Measurements from ENCODE around the gene SLC40A1. TPM values are rescaled to one million over a fixed set of nuclear protein-coding genes. Genes with fewer than 3 reads are reported as not detected.

The SLC40A1 gene
- total RNA-seq, 1 experiment from 2014 or later = 48.3 TPM

DNA sequence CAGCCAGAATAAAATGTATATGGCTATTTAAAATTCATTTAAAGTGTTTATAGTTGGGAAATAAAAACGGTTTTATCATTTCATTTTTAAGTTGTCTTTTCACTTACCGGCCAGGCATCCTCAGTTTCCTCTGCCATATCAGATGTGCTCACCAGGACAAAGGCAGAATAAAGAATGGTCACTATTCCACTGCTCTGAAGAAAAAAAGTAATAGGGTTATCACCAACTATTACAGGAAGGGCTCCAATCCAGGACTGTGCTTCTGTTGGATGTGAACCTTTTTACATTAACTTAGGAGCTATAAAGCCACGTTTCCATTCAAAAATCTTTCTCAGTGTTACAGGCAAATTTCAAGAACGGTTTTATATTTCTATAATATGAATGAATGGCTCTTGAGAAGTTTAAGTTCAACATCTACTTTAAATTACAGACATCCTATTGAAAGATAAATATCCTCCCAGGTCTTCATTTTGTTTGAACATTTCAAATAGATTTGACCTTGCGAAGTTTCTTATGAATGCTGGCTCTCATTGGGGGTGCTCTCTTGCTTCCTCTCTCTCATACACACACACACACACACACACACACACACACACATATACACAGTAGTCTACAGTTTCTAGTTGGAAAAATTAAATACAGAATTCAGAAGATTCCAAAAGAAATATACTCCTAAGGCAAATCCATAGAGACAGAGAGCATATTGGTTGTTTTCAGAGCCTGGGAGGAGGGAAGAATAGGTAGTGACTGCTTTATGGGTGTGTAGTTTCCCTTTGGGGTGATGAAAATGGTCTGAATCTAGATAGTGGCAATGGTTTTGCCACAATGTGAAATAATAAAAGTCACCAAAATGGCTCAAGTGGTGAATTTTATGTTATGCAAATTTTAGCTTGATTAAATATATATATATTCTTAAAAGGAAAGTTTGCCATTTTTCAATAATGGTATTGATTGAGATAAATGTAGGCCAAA lies 2.9 kb upstream of the SLC40A1 start:
- no peak overlapping the region for H3K27ac ChIP-seq
- no peaks in the 10 kb centered on the region for H3K9me3 ChIP-seq (replicated peaks)
- no peak for DNase-seq
- H3K4me1 ChIP-seq = peaks cover 7% of the 10 kb centered on the region
- no peak overlapping the region for H3K4me3 ChIP-seq
- H3K27me3 ChIP-seq = 0 out of 2 replicates have a peak, but pooled peaks cover 2% of the 10 kb centered on the region
- H3K36me3 ChIP-seq = no peaks in the 10 kb centered on the region

DNA sequence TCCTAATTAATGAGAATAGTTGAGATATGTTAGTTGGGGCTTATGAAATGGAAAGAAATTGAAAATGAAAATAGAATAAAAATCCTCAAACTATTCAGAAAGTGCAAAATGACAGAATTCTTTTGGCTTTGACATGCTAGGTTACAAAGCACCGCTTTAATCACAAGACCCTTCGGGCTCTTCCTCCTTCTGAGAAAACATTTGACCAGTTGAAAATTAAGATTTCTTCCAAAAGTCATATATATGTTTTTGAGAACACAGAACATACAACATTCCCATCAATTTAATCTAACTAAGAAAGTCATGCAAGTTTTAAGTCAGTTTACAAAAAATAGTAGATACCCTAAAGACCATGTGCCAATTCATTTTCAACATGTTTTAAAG lies 2.2 kb upstream of the SLC40A1 start:
- H3K27me3 ChIP-seq = 0 out of 2 replicates have a peak, but pooled peaks cover 2% of the 10 kb centered on the region
- H3K36me3 ChIP-seq = no peaks in the 10 kb centered on the region
- no peaks in the 10 kb centered on the region for H3K9me3 ChIP-seq (replicated peaks)

GRCh38 chr2:189582140-189582808 lies 1.7 kb upstream of the SLC40A1 start:
- 0 out of 2 replicates have a peak, but pooled peaks cover 2% of the 10 kb centered on the region for H3K27me3 ChIP-seq
- H3K9me3 ChIP-seq (replicated peaks) = no peaks in the 10 kb centered on the region
- H3K4me3 ChIP-seq = no peak overlapping the region
- peaks cover 7% of the 10 kb centered on the region for H3K4me1 ChIP-seq
- DNase-seq = no peak
- H3K36me3 ChIP-seq = no peaks in the 10 kb centered on the region
- H3K27ac ChIP-seq = no peak overlapping the region

More for the DNA sequence above, 2.2 kb upstream of the SLC40A1 start:
- H3K4me3 ChIP-seq = no peak overlapping the region
- no peak for DNase-seq
- no peak overlapping the region for H3K27ac ChIP-seq
- H3K4me1 ChIP-seq = peaks cover 7% of the 10 kb centered on the region

GRCh38 chr2:189581354-189582139 lies 961 bp upstream of the SLC40A1 start:
- no peaks in the 10 kb centered on the region for H3K36me3 ChIP-seq
- no peak overlapping the region; the same call in 1 of the 2 replicates for H3K27ac ChIP-seq
- peak overlapping the region; percentile 69 for H3K4me3 ChIP-seq
- peak in 1 of 2 experiments; percentile 42 for DNase-seq
- H3K27me3 ChIP-seq = 0 out of 2 replicates have a peak, but pooled peaks cover 2% of the 10 kb centered on the region
- H3K4me1 ChIP-seq = peaks cover 7% of the 10 kb centered on the region
- H3K9me3 ChIP-seq (replicated peaks) = no peaks in the 10 kb centered on the region

DNA sequence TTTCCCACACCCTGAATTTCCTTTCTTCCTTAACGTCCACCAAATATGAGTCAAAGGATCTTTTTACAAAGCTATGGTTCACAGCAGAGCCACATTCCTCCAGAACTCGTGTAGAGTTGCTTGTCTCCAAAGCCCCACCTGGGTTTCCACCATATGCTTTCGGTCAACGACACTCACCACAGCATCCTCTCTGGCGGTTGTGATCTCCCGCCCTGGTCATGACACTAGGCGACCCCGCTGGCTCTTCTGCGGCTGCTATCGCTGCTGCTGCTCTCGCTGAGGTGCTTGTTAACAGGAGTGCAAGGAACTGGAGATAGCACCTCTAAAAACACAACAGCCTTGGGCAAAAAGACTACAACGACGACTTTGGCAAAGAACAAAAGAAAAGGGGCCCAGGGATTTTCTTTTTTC lies 340 bp downstream of the SLC40A1 start:
- Histone ChIP-seq H3K27me3 (0 out of 2 replicates have a peak, but pooled peaks cover 2% of the 10 kb centered on the region), H3K27ac (peak overlapping the region; percentile 43), H3K4me3 (peak overlapping the region; percentile 69), H3K9me3 (replicated peaks) (no peaks in the 10 kb centered on the region), H3K36me3 (no peaks in the 10 kb centered on the region), H3K4me1 (peaks cover 7% of the 10 kb centered on the region)
- DNase-seq = peak; percentile 76 to 84

DNA sequence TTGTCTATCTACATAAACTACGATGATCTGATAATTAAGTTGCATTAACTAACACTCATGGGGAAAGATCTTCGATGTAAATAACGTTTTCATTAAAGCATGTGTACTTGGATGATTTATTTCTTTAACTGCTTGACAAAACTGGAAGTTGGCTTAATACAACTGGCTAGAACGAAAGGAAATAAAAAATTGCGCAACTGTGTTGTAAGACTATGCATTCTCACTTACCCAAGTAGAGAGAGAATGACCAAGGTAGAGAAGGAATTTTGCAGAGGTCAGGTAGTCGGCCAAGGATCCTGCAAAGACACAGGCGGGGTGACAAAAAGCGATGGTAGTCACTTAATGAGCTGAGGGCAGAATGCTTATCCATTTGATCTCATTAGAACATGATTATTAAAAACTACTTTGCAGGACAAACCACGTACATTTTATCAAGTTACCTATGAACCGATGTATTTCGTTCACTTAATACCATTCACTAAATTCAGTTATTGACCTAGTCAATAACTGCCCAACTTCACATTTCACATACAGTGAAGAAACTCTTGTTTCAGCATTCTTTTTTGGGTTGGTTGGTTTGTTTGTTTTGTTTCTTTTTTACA lies 900 bp downstream of the SLC40A1 start:
- peak overlapping the region; percentile 43; the same call in 1 of the 2 replicates for H3K27ac ChIP-seq
- peak overlapping the region; percentile 69 for H3K4me3 ChIP-seq
- H3K36me3 ChIP-seq = no peaks in the 10 kb centered on the region
- no peak for DNase-seq
- 0 out of 2 replicates have a peak, but pooled peaks cover 2% of the 10 kb centered on the region for H3K27me3 ChIP-seq
- peaks cover 7% of the 10 kb centered on the region for H3K4me1 ChIP-seq
- H3K9me3 ChIP-seq (replicated peaks) = no peaks in the 10 kb centered on the region

DNA sequence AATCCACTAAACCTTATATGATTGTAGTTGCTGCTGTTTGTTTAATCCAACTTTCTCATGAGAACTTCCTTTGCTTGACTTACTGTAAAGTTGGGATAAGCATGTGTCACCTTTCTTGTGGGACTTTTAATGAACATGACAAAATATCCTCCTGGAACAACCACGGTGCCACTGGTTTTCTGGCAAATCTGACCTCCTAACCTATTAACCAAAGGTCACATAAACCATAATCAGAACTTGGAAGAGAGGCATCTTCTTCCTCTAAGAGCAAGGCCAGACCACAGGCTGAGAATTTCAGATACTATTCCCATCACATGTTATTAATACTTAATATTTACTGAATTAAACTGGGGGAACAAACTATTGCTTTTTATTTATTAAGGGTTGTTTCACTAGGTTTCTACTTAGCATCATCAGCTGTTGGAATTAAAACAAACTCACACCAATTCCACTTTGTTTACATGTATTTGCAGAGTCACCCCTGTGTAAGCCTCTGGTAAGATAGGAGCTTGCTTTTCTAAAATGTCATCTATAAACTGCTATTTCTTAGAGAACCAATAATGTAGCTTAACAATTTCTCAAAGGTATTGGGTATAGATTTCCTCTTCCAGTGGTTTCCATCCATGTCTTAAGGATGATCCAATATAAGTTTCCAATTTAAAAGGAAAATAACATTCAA lies 2.2 kb downstream of the SLC40A1 start:
- Histone ChIP-seq H3K4me1 (peaks cover 7% of the 10 kb centered on the region), H3K4me3 (no peak overlapping the region), H3K36me3 (no peaks in the 10 kb centered on the region), H3K9me3 (replicated peaks) (no peaks in the 10 kb centered on the region), H3K27me3 (0 out of 2 replicates have a peak, but pooled peaks cover 2% of the 10 kb centered on the region), H3K27ac (no peak overlapping the region)
- no peak for DNase-seq

DNA sequence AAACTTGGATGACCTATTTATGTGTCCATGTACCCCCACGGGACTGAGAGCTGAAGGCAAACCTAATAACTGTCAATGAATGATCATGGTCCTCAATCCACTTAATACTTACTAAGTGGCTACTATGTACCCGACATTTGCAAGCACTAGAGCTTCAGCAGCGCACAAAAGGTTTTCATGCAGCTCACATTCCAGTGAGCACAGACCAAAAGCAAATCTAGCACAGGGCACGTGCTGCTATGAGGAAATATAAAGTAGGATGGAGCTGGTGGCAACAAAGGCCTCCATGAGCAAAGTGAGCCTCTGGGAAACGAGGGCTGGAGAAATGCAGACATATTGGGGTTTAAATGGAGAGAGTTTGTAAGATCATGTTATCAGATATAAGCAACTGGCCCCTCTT lies 3.5 kb downstream of the SLC40A1 start:
- Histone ChIP-seq H3K4me3 (no peak overlapping the region), H3K36me3 (peaks cover 4% of the 10 kb centered on the region; the same call in 1 of the 2 replicates), H3K27me3 (no peaks in the 10 kb centered on the region), H3K9me3 (replicated peaks) (no peaks in the 10 kb centered on the region), H3K4me1 (peaks cover 7% of the 10 kb centered on the region), H3K27ac (no peak overlapping the region)
- DNase-seq = no peak

- Histone ChIP-seq H3K27me3 (no peaks in the 10 kb centered on the region), H3K4me1 (peaks cover 4% of the 10 kb centered on the region), H3K27ac (no peak overlapping the region), H3K36me3 (peaks cover 4% of the 10 kb centered on the region; the same call in 1 of the 2 replicates), H3K4me3 (no peak overlapping the region), H3K9me3 (replicated peaks) (no peaks in the 10 kb centered on the region)
- DNase-seq = no peak
Observed at GRCh38 chr2:189576396-189576795, 4.2 kb downstream of the SLC40A1 start.

GRCh38 chr2:189574793-189575475 lies 5.7 kb downstream of the SLC40A1 start:
- Histone ChIP-seq H3K4me1 (peaks cover 4% of the 10 kb centered on the region), H3K27me3 (no peaks in the 10 kb centered on the region), H3K36me3 (peaks cover 10% of the 10 kb centered on the region; the same call in 1 of the 2 replicates), H3K27ac (no peak overlapping the region), H3K9me3 (replicated peaks) (no peaks in the 10 kb centered on the region), H3K4me3 (no peak overlapping the region)
- DNase-seq = no peak

- H3K9me3 ChIP-seq (replicated peaks) = no peaks in the 10 kb centered on the region
- peaks cover 20% of the 10 kb centered on the region; the same call in 1 of the 2 replicates for H3K36me3 ChIP-seq
- H3K27me3 ChIP-seq = no peaks in the 10 kb centered on the region
- no peak for DNase-seq
- H3K4me3 ChIP-seq = no peak overlapping the region
- no peaks in the 10 kb centered on the region for H3K4me1 ChIP-seq
- no peak overlapping the region for H3K27ac ChIP-seq
Observed at GRCh38 chr2:189570570-189571031, 10.0 kb downstream of the SLC40A1 start.

- H3K4me1 ChIP-seq = no peaks in the 10 kb centered on the region
- no peak for DNase-seq
- H3K9me3 ChIP-seq (replicated peaks) = no peaks in the 10 kb centered on the region
- H3K4me3 ChIP-seq = no peak overlapping the region
- H3K27me3 ChIP-seq = no peaks in the 10 kb centered on the region
- peaks cover 25% of the 10 kb centered on the region; the same call in 1 of the 2 replicates for H3K36me3 ChIP-seq
- H3K27ac ChIP-seq = no peak overlapping the region
Observed at GRCh38 chr2:189569295-189569910, 11.2 kb downstream of the SLC40A1 start.

- peaks cover 34% of the 10 kb centered on the region for H3K36me3 ChIP-seq
- no peak overlapping the region for H3K27ac ChIP-seq
- H3K4me1 ChIP-seq = no peaks in the 10 kb centered on the region
- no peak for DNase-seq
- H3K4me3 ChIP-seq = no peak overlapping the region
- H3K9me3 ChIP-seq (replicated peaks) = no peaks in the 10 kb centered on the region
- no peaks in the 10 kb centered on the region for H3K27me3 ChIP-seq
Observed at GRCh38 chr2:189566046-189566445, 14.5 kb downstream of the SLC40A1 start.

Measured in SJCRH30 (cell line).